HG03558 (cell line): ENCODE measurements around the gene POLD2.
A peak's percentile ranks its signal among the peaks of the same experiment; 100 is the strongest.

Experiments used
- ATAC-seq: cut with Tn5 transposase; IDR thresholded peaks from one replicate; pipeline ENCODE4 v1.9.1; 2021; ENCODE audit warnings: moderate number of reproducible peaks; ENCODE audit not compliant: unreplicated experiment; ENCODE audit errors: extremely low read depth

The POLD2 gene

GRCh38 chr7:44103923-44104859 is 19.2 kb downstream of the POLD2 start, which contains the start of gene AEBP1:
Gene AEBP1, plus strand, starts transcription at chr7:44104345. Its CDS starts 321 bp downstream, at chr7:44104666.
- ATAC-seq: no peak

- no peak for ATAC-seq
These were observed 19.8 kb downstream of the POLD2 start for GRCh38 chr7:44103566-44103922.

- no peak for ATAC-seq
These were observed 20.3 kb downstream of the POLD2 start for GRCh38 chr7:44102846-44103565.

- ATAC-seq: no peak
These were observed 21.1 kb downstream of the POLD2 start for GRCh38 chr7:44101966-44102845.

- ATAC-seq: no peak
These were observed 21.9 kb downstream of the POLD2 start for GRCh38 chr7:44101303-44101965.

- no peak for ATAC-seq
These were observed 22.7 kb downstream of the POLD2 start for GRCh38 chr7:44100458-44101302.

GRCh38 chr7:44099669-44100068 is 23.7 kb downstream of the POLD2 start:
- no peak for ATAC-seq

GRCh38 chr7:44098092-44099068 is 25.0 kb downstream of the POLD2 start:
- no peak for ATAC-seq

- ATAC-seq: peak; percentile 62
These were observed 26.1 kb downstream of the POLD2 start for GRCh38 chr7:44097064-44097932.

- ATAC-seq: no peak
These were observed 26.9 kb downstream of the POLD2 start for GRCh38 chr7:44096326-44096881.

- no peak for ATAC-seq
These were observed 27.6 kb downstream of the POLD2 start for GRCh38 chr7:44095781-44096180.

- no peak for ATAC-seq
These were observed 28.3 kb downstream of the POLD2 start for GRCh38 chr7:44094883-44095592.

- ATAC-seq: no peak
These were observed 29.0 kb downstream of the POLD2 start for GRCh38 chr7:44094365-44094764.

- no peak for ATAC-seq
These were observed 30.2 kb downstream of the POLD2 start for GRCh38 chr7:44093102-44093641.

- no peak for ATAC-seq
These were observed 35.2 kb downstream of the POLD2 start for GRCh38 chr7:44087911-44088838.
